ENCODE results near the gene FBRSL1.
"Not testable (repeated sequence)": the region's sequence is repeated elsewhere in the genome, so short reads cannot be mapped to it uniquely, and the experiment has no call there.

FBRSL1 gene

DNA sequence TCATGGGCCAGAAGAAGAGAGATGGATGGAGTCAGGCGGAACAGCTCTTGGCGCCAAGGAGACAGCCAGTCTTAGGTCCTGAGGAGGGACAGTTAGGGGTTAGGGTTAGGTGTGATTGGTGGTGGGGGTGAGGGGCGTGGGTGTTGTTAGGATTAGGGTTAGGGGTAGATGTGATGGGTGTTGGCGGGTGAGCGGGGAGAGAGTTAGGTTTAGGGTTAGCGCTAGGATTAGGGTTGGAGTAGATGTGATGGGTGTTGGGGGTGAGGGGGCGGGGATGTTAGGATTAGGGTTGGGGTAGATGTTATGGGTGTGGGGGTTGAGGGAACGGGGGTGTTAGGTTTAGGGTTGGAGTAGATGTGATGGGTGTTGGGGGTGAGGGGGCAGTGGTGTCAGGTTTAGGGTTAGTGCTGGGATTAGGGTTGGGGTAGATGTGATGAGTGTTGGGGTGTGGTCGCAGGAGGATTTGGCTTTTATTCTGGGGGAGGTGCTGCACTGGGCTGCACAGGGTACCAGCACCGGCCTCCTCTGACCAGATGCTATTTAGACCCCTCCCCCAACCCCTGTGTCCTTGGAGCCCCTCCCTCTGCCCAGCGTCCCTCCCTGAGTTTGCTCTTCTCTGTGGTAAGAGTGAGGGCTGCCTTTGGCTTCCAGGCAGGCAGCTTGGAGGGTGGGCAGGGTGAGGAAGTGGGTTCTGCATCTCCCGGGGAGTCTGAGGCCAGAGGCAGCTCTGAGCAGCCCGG is 35.6 kb upstream of the FBRSL1 start:
- no peak for DNase-seq

DNA sequence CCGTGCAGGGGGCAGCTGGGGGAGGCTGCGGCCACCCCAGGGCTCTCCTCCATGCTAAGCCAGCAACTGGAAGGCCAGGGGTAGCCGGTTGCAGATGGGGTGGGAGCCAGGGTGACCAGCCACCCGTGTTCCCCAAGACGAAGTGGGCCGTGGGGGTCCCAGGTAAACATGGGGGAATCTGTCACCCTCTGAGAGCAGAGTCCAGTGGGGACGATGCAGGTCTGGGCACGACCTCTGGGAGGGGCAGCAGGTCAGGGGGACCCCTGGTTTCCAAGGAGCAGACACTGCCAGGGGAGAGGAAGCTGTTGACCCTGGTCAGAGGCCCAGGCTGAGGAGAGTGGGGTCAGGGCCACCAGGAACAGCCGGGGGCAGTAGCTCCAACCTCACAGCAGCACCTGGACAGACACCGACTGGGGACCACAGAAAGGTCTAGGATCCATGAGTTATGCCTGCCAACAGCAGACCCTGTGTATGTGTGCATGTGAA is 35.0 kb upstream of the FBRSL1 start:
- DNase-seq, result no peak

DNA sequence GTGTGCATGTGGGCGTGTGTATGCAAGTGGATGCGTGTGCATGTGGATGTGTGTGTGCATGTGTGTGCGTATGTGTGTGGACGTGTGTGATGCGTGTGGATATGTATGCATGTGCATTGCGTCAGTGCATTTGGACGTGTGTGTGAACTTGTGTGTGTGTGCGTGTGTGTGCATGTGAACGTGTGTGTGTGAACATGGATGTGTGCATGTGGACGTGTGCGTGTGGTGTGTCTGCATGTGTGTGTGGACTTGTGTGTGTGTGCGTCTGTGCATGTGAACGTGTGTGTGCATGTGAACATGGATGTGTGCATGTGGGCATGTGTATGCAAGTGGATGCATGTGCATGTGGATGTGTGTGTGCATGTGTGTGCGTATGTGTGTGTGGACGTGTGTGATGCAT is 34.4 kb upstream of the FBRSL1 start:
- DNase-seq, result no peak

DNA sequence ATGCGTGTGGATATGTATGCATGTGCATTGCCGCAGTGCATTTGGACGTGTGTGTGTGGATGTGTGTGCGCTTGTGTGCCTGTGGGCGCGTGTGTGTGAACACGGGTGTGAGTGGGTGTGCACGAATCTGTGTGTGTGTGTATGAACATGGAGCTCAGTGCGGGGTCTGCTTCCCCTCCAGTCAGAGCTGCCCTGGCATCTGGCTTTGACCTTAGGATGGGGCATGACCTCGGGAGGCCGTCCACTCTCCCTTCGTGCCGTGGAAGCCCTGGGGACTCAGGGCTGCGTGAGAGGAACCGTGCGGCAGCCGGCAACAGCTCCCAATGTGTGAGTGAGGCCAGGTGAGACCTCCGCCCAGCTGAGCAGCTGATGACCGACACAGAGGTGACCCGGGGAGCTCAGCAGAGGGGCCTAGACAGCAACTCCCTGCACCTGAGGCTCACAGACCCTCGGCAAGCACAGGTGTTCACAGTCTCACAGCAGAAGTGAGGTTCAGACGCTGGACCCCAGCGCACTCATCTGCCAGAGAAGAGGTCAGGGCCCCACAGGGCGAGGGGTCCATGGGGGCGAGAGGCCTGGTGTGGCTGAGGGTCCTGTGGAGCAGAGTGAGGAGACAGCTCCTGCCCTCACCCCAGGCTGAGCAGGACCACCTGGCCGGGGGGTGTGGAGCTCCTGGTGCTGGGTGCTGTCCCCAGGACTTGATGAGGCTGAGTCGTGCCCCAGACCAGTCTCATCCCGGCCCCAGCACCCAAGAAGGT is 33.6 kb upstream of the FBRSL1 start:
- no peak for DNase-seq

DNA sequence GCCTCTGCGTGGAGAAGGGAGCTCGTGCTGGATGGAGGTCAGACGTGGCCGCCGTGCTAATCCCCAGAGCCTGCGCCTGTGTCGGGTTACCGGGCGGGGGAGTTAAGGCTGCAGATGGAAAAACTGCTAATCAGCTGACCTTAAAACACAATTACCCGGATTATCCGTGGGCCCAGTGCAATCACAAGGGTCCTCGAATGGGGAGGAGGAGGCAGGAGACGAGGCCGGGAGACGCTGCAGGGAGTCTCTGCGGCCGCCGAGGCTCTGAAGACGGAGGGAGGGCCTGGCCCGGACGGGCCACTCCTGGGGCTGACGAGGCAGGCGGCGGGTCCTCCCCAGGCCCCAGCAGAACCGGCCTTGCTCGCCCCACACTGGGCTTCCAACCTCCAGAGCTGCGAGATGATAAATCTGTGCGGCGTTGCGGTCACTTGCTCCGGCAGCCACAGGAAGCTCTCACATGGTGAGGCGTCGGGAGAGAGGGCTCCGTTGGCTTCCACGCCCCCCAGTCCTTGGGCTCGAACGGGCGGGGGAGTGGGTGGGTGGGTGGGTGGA is 32.9 kb upstream of the FBRSL1 start:
- no peak for DNase-seq

DNA sequence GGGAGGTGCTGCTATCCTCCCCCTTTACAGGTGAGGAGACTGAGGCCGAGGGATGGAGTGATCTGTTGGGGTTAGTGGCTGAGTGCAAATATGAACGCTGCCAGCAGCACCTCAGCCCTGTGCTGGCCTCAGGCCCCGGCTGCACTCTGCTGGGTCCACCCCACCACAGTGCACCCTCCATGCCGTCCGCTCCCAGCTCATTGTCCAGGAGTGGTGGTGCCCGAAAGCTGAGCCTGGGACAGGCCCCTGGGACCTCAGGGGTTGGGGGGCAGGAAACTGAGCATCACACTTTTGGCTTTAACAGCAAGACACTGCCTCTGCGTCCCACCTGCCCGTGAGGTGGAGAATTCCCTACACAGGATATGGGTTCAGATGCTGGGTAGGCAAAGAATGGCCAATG is 31.5 kb upstream of the FBRSL1 start:
- DNase-seq, result no peak

DNA sequence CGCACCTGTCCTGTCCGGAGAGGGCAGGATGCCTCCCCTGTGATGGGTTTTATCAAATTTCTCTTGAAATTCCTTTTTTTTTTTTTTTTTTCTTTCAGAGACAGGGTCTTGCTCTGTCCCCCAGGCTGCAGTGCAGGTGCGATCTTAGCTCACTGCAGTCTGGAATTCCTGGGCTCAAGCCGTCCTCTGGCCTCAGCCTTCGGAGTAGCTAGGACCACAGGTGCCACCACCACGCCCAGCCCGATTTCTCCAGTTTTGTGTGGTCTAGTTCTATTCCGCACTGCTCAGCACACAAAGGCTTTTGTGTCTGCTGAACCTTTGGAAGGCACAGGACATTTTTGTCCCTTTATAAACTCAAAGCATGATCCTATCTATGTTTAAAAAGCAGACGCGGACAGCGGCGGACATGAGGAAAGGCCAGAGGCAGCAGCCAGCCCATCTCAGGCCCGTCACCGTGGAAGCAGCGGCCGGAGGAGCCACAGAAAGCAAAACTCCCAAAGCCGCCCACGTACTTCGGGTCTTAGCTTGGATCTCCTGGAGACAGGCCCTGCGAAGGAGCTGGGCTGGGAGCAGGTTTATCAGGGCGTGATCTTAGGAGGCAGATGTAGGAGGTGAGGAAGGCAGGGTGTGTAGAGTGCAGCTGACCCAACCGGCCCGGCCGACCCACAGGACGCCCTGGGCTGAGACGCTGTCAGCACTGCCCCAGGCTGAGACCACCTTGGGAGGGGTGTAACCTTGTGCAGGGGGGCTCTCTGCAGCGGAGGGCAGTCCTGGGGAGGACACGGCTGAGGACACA is 30.9 kb upstream of the FBRSL1 start:
- no peak for DNase-seq

DNA sequence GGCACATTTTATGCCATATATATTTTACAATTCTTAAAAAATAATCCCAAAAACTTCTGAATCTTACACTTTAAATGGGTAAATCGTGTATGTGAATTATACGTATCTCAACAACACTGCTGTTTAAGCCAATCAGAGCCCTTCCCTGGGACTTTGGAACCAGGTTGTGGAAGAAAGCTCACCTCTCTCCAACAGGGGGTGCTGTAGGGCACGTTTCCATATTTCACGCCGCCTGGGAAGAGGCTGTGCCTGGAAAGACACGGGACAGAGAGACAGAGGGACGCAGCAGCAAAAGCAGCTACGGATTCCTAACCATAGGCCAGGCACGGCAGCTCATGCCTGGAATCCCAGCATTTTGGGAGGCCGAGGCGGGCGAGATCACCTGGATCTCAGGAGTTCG is 29.4 kb upstream of the FBRSL1 start:
- DNase-seq, result no peak

DNA sequence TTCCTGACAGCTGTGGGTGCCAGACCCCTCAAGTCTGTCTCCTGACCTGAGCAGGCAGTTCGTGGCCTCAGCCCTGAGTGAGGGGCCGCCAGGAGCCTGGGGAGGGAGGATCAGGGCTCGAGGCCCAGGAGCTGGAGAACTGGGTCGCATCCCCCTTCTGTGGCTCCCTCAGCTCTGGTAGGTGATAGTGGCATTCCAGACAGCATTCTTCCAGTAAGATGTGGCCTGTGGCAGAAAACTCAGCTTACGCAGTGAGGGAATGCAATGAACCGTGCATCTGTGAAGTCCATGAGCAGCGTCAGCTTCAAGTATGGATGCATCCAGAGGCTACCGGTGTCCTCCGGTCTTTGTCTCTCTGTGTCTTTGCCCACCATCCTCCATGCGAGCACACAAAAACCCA is 28.4 kb upstream of the FBRSL1 start:
- DNase-seq, result no peak

DNA sequence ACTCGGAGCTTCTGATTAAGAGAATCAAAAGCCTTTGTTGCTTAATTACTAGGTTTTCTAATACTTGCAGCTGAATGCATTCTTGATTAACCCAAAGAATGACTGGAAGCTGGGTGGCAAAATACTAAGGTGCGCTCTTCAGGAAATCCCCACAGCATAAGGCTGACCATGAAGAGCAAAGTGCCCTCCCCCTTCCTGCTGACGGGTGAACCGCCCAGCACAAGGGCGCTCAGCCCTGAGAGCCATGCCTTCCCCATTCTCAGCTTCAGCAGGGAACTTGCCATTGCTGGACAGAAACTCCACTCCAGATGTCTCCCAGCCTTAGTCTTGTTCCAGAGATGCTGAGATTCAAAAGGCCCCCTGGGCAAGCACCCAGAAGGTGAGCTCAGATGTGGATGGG is 27.2 kb upstream of the FBRSL1 start:
- DNase-seq, result no peak

DNA sequence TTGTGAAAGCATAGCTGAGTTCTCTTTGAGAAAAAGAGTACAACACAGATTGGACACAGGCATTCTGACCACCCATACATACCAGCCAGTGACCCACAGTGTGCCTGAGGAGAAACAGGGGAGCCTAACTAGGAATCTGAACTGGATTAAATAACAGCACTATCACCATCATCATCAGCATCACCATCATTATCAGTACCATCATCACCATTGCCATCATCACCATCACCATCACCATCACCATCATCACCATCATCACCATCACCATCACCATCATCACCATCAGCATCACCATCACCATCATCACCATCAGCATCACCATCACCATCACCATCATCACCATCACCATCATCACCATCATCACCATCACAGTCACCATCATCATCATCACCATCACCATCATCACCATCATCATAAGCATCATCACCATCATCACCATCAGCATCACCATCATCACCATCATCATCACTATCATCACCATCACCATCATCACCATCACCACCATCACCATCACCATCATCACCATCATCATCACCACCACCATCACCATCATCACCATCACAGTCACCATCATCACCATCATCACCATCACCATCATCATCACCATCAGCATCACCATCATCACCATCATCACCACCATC is 26.5 kb upstream of the FBRSL1 start:
- not testable (repeated sequence) for DNase-seq

DNA sequence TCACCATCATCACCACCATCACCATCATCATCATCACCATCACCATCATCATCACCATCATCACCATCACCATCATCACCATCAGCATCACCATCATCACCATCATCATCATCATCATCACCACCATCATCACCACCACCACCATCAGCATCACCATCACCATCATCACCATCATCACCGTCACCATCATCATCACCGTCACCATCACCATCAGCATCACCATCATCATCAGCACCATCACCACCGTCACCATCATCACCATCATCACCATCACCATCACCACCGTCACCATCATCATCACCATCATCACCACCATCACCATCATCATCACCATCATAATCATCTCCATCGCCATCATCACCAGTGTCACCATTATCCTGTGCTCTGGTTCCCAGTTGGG is 25.6 kb upstream of the FBRSL1 start:
- DNase-seq, result not testable (repeated sequence)

DNA sequence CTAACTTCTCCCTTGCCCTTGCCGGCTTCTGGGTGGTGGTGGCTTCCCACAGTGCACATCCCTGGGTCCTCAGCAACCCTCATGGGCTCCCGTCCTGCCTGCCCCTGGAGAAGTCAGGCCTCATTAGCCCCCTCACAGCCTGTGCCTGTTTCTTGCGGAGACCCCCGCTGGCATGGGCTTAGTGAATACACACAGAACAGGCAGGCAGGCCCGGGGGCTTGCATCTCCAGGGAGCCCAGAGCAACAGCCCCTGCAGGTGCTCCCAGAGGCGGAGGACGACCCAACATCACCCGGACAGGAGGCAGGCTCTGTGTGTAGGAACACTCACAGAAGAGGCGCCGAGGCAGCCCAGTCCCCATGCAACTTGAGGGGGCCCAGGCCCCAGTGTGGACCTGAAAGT is 25.1 kb upstream of the FBRSL1 start:
- DNase-seq, result no peak

DNA sequence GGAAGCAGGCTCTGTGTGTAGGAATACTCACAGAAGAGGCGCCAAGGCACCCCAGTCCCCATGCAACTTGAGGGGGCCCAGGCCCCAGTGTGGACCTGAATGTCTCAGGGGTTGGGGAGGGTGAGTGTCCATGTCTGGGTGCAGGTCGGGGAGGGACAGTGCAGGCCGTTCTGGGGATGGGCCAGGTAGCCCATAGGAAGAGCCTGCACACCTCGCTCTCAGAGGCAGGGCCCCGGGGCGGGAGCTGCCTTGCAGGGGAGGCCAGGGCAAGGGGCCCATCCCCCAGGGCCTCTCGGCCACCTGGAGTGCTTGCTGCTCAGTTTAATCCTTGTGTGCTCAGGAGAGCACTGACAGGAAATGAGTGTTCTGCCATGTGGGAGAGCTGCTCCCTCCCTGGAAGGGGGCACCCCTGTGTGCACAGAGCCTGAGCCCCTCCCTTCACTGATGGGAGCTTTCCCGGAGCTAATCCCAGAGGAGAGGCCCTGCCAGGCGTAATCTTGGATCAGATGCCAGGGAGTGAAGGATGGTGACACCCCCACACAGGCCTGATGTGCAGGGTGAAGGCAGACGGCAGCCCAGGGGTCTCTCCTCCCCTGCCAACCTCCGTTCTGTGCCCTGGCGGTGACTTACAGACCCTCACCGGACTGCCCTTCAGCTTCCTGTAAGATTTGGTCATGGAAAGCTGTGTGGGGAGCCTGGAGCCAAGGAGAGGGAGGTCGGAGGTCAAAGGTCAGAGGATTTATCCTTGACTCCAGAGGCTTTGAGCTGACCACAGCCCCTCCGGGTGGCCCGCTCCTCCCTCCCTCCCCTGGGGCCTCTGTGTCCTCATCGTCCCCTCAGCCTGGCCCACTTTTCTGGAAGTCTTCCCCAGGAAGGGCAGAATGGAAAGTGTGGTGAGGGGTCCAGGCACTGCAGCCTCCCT is 24.4 kb upstream of the FBRSL1 start:
- DNase-seq, result peak; percentile 21

DNA sequence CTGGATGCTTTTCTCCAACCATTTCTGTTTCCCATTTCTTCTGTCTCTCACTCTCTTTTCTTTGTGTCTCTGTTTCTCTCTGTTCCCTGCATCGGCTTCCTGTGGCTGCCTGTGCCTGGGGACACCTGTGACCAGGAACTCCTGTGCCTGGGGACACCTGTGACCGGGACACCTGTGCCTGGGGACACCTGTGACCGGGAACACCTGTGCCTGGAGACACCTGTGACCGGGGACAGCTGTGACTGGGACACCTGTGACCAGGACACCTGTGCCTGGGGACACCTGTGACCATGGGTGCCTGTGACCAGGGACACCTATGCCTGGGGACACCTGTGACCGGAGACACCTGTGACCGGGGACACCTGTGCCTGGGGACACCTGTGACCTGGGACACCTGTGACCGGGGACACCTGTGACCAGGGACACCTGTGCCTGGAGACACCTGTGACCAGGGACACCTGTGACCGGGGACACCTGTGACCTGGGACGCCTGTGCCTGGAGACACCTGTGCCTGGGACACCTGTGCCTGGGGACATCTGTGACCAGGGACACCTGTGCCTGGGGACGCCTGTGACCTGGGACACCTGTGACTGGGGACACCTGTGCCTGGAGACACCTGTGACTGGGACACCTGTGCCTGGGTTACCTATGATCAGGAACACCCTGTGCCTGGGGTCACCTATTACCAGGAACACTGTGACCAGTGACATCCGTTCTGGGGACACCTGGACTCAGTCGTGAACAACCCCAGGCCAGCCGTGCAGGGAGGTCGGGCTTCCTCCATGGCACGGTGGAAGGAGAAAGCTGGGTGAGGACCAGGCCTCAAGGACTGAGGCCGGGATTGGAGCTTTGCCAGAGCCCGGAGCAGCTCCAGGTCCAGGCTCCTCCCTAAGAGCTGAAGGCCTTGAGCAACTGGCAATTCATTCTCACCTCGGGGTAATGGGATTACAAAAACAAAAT is 23.4 kb upstream of the FBRSL1 start:
- DNase-seq, result no peak

DNA sequence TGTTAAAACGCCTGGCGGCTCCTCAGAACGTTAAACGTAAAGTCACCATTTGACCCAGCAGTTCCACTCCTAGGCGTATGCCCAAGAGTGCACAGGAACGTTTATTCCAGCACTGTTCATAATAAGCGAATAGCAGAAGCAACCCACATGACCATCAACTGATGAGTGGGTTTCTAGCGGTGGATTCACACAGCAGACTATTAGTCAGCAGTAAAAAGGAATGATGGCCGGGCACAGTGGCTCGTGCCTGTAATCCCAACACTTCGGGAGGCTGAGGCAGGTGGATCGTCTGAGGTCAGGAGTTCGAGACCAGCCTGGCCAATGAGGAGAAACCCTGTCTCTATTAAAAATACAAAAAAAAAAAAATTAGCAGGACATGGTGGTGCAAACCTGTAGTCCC is 22.4 kb upstream of the FBRSL1 start:
- no peak for DNase-seq

DNA sequence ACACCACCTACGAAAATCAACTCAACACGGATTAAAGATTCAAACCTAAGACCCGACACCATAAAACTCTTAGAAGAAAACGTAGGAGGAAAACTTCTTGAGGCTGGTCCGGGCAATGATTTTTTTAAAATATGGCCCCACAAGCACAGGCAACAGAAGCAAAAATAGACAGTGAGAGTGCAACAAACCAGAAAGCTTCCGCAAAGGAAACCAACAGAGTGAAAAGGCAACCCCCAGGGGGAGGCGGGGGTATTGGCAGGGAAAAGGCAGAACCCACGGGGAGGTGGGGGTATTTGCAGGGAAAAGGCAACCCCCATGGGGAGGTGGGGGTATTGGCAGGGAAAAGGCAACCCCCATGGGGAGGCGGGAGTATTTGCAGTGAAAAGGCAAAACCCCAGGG is 20.5 kb upstream of the FBRSL1 start:
- no peak for DNase-seq

DNA sequence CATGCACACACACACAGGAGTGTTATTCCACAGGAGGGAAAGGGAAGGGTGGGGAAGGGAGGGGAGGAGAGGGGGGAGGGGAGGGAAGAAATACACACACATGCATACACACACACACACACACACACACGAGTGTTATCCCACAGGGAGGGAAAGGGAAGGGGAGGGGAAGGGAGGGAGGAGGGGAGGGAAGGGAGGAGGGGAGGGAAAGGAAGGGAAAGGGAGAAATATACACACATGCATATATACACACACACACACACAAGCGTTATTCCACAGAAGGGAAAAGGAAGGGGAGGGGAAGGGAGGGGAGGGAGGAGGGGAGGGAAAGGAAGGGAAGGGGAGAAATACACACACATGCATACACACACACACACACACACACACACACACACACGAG is 19.6 kb upstream of the FBRSL1 start:
- no peak for DNase-seq

DNA sequence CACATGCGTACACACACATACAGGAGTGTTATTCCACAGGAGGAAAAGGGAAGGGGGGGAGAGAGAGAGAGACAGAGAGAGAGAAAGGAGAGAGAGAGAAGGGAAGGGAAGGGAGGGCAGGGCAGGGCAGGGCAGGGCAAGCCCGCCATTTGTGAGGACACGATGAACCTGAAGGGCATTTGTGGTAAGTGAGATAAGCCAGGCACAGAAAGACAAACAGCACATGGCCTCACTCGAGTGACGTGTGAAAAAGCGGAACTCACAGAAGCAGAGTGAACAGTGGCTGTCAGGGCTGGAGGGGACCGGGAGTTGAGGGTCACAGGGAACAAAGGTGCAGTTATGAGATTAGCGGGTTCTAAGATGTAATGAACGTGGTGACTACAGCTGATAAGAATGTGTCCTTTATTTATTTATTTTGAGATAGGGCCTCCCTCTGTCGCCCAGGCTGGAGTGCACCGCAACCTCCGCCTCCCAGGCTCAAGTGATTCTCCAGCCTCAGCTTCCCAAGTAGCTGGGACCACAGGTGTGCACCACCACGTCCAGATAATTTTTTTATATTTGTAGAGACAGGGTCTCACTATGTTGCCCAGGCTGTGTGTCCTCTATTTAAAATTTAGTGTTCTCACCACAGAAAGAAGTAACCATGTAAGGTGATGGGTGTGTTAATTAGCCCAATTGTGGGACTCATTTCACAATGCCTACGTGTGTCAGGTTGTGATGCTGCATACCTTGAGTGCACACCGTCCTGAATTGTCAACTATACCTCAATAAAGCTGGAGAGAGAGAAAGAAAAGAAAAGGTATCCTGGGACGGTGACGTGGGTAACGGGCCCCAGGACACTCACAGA is 18.7 kb upstream of the FBRSL1 start:
- DNase-seq, result no peak

DNA sequence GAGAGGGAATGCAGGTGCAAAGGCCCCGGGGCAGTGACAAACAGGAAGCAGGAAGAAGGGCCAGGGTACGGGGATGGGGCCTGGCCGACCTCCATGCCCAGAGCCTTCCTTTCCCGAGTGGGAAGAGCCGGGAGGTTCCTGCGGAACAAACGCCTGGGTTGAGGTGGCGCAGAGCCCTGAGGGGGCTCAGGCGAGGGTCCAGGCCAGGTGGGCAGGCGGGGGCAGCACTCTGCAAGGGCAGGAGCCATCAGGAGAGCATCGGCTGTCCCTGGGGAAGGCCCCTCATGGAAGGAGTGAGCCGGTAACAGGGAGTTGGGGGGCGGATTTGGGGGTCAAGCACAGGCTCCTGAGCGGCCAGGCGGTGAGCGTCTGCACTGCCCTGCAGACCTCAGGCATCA is 18.1 kb upstream of the FBRSL1 start:
- DNase-seq, result no peak

Data from NCI-H1092 treated with DMSO at 0.1 percent for 48 hours (cell line).